ENCODE results near the gene ZNF699. TPM values are rescaled to one million over a fixed set of nuclear protein-coding genes. Genes with fewer than 3 reads are reported as not detected.

The ZNF699 gene
- total RNA-seq, 6 donors from 2014 or later: 6.8 to 20.2 (median 15.9) TPM

DNA sequence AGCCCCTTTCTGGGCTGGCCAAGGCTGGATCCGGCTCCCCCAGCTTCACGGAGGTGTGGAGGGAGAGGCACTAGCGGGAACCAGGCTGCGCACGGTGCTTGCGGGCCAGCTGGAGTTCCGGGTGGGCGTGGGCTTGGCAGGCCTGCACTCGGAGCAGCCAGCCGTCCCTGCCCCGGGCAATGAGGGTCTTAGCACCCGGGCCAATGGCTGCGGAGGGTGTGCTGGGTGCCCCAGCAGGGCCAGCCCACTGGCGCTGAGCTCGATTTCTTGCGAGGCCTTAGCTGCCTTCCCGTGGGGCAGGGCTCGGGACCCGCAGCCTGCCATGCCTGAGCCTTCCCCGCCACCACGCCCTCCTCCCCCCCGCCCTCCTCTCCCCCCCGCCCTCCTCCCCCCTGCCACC is 11.7 kb upstream of the ZNF699 start:
- TF ChIP-seq POLR2AphosphoS5 (IDR thresholded peaks at IDR 0.05): no peak
- TF ChIP-seq, protein P1, sequence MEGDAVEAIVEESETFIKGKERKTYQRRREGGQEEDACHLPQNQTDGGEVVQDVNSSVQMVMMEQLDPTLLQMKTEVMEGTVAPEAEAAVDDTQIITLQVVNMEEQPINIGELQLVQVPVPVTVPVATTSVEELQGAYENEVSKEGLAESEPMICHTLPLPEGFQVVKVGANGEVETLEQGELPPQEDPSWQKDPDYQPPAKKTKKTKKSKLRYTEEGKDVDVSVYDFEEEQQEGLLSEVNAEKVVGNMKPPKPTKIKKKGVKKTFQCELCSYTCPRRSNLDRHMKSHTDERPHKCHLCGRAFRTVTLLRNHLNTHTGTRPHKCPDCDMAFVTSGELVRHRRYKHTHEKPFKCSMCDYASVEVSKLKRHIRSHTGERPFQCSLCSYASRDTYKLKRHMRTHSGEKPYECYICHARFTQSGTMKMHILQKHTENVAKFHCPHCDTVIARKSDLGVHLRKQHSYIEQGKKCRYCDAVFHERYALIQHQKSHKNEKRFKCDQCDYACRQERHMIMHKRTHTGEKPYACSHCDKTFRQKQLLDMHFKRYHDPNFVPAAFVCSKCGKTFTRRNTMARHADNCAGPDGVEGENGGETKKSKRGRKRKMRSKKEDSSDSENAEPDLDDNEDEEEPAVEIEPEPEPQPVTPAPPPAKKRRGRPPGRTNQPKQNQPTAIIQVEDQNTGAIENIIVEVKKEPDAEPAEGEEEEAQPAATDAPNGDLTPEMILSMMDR (IDR thresholded peaks at IDR 0.05): no peak
- H3K27me3 ChIP-seq: no peaks in the 10 kb centered on the region
- H3K9me3 ChIP-seq: peaks cover 0 to 18% (median 10%) of the 10 kb centered on the region in 4 donors
- DNase-seq (peak in 1 of 2 donors; percentile 64), ATAC-seq (ENCODE audit: low FRiP score in 2 of 2) (no peak)
- peaks cover 0 to 3% (median 0%) of the 10 kb centered on the region in 4 donors for H3K36me3 ChIP-seq
- peaks cover 4 to 15% (median 8%) of the 10 kb centered on the region in 4 donors for H3K4me1 ChIP-seq
- WGBS, 2 donors: 91 to 100% methylated on average over 1 to 4 of the region's 23 CpGs
- H3K4me3 ChIP-seq: no peak overlapping the region
- no peak overlapping the region for H3K27ac ChIP-seq

DNA sequence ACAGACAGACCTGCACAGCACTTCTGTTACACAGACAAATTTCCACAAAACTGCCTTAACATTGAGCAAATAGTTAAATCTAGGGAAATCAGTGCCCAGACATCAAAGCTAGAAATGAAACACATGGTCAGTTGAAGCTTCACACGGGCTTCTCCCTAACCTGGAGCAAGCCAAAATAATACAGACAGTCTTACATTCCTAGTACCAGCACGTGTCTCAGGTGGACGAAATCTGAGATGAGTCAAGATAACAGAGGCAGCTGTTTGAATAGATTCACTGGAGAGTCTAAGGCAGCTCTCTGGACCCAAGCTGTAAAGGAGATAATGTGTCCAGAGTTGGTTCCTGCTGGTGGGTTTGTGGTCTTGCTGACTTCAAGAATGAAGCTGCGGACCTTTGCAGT is 4.1 kb upstream of the ZNF699 start:
- H3K27ac ChIP-seq: no peak overlapping the region
- no peak overlapping the region for H3K4me3 ChIP-seq
- H3K27me3 ChIP-seq: no peaks in the 10 kb centered on the region
- DNase-seq (no peak), ATAC-seq (ENCODE audit: low FRiP score in 2 of 2) (no peak)
- TF ChIP-seq EP300 (IDR thresholded peaks at IDR 0.05) (no peak), POLR2A (IDR thresholded peaks at IDR 0.05) (no peak), POLR2AphosphoS5 (IDR thresholded peaks at IDR 0.05) (no peak)
- TF ChIP-seq, protein P1 (IDR thresholded peaks at IDR 0.05): no peak
- peaks cover under 1 to 5% (median 3%) of the 10 kb centered on the region in 4 donors for H3K4me1 ChIP-seq
- H3K36me3 ChIP-seq: no peaks in the 10 kb centered on the region
- peaks cover 0 to 11% (median 6%) of the 10 kb centered on the region in 4 donors for H3K9me3 ChIP-seq
- WGBS, 2 donors: 66 to 67% methylated on average over 4 of the region's 4 CpGs

DNA sequence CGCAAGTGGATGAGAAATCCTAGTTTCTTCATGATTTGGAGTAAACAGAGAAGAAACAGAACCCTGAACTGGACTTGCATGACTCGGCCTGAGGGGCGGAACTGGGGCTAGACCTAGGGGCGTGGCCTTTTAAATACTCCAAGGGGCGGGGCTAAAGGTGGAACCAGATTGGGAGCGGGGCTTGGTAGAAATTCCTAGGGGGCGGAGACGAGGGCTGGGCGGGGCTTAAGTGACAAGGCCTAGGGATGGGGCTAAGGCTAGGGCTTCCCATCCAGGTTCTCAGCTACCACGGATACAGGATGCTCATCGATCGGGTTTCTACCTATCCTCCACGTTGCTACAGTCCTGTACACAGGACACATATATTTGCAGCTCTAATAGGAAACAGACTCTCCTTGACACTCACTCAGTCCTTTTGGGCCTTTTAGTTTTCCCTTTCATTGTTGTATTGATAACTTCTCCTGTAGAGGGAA is 372 bp upstream of the ZNF699 start:
- WGBS, 2 donors: 4 to 11% methylated on average over 10 to 13 of the region's 13 CpGs
- ATAC-seq (ENCODE audit: low FRiP score in 2 of 2) (peak; percentile 94 to 95), DNase-seq (peak; percentile 34 to 91)
- Histone ChIP-seq H3K27ac (peak overlapping the region; percentile 92 to 99 (median 96)), H3K9me3 (peaks cover 0 to 17% (median 4%) of the 10 kb centered on the region in 4 donors), H3K36me3 (peaks cover 0 to 3% (median 0%) of the 10 kb centered on the region in 4 donors), H3K27me3 (no peaks in the 10 kb centered on the region), H3K4me1 (peaks cover 11 to 17% (median 14%) of the 10 kb centered on the region in 4 donors), H3K4me3 (peak overlapping the region; percentile 72 to 90 (median 86))
- no peak for TF ChIP-seq EP300 (IDR thresholded peaks at IDR 0.05)
- no peak for TF ChIP-seq POLR2A (IDR thresholded peaks at IDR 0.05)
- no peak for TF ChIP-seq POLR2AphosphoS5 (IDR thresholded peaks at IDR 0.05)
- TF ChIP-seq, protein P1 (IDR thresholded peaks at IDR 0.05): no peak

DNA sequence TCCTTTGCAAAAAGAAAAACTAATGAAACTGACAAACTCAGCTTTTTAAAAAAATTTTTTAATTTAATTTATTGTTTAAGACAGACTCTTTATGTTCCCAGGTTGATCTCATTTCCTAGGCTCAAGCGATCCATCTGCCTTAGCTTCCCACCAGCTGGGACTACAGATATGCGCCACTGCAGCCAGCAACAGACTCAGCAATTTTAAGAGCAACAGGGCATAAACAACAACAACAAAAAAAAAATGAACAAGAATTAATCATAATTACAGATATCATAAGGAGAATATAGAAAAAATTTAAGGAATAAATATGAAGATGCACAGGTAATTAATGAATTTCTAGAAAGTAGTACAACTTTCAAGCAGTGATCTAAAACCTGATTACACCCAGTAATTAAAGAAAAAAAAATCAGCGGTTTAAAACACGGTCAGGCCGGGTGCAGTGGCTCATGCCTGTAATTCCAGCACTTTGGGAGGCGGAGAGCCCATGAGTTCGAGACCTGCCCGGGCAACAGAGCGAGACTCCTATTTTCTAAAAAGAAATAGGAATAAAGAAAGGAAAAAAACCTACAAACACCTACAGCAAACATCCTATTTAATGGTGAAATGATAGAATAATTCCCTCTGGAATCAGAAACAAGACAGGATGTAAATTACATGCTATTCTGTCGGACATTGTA is 1.4 kb downstream of the ZNF699 start:
- peaks cover 9 to 21% (median 13%) of the 10 kb centered on the region in 4 donors for H3K36me3 ChIP-seq
- no peak for ATAC-seq (ENCODE audit: low FRiP score in 2 of 2)
- DNase-seq: no peak
- H3K27me3 ChIP-seq: no peaks in the 10 kb centered on the region
- no peak for TF ChIP-seq EP300 (IDR thresholded peaks at IDR 0.05)
- TF ChIP-seq POLR2A (IDR thresholded peaks at IDR 0.05): no peak
- TF ChIP-seq, protein P1 (IDR thresholded peaks at IDR 0.05): no peak
- no peak for TF ChIP-seq POLR2AphosphoS5 (IDR thresholded peaks at IDR 0.05)
- peaks cover 11 to 17% (median 14%) of the 10 kb centered on the region in 4 donors for H3K4me1 ChIP-seq
- peak overlapping the region in 3 of 4 donors; percentile 72 to 86 (median 85) for H3K4me3 ChIP-seq
- H3K9me3 ChIP-seq: peaks cover 0 to 23% (median 8%) of the 10 kb centered on the region in 4 donors
- H3K27ac ChIP-seq: no peak overlapping the region
- WGBS, 2 donors: 64 to 67% methylated on average over 10 of the region's 10 CpGs
